H54 (cell line): ENCODE measurements around the gene STK4.

Experiments
- DNase-seq: peaks from one replicate; pipeline ENCODE4 v3.0.0; 2011; ENCODE audit warnings: low spot score, mixed read lengths; ENCODE audit not compliant: insufficient read length
- FAIRE-seq: peaks from 3 replicates; lab custom pipeline; 2011; peaks lifted over from hg19 to GRCh38; lab: Jason Lieb, UNC
- POLR2A ChIP-seq: IDR thresholded peaks from 2 replicates; pipeline ENCODE4 v1.6.1; 2011; ENCODE audit warnings: low read depth, mild to moderate bottlenecking, low read length

STK4 gene

DNA sequence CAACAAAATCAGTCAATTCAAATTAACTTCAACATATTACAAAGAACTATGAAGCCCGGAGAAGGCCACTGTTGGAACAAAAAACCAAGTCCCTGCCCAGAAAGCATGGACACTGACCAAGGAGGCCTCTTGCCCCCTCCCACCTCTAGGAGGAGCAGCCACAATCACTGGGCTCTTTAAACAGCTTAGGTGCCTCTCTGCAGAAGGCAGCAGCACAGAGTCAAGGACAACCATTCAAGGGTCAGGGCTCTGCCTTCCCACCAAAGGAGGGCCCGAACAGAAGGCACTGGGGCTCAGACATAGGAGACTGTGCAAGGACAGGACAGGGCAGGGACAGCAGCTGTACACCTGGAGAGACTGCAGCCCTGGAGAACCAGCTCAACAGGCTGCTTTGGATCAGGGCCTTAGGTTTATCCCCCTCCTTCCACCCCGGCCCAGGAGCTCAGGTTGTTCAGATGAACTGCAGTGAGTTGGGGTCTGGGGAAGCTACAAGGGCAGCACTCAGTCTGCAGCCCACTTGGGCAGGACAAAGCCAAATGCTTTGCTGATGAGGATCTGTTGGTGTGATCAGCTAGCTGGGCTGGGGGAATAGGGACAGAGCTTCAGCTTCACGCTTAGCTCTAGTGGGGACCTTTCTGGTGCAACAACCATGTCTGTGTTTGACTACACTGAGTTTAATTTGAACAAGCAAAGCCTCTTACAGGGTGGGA lies 23.9 kb upstream of the STK4 start:
- TF ChIP-seq POLR2A = no peak; the same call in 1 of the 2 replicates
- no peak for FAIRE-seq
- no peak for DNase-seq

DNA sequence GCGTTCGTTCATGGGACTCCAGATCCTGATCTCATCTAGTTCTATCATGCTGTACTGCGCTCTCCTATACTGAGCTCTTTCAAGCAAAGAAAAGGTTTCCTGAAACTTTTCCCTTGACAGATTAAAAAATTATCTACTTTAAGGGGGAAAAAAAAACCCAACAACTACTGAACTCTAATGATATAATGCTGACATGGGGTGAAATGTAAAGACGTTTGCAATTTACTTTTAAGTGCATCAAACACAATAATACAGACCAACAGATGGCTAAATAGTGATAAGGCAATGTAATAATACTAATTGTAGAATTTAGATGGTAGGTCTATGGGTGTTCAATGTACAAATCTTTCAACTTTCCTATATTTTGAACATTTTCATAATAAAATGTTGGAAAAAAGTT lies 22.5 kb upstream of the STK4 start:
- DNase-seq = no peak
- no peak for TF ChIP-seq POLR2A
- FAIRE-seq = no peak

DNA sequence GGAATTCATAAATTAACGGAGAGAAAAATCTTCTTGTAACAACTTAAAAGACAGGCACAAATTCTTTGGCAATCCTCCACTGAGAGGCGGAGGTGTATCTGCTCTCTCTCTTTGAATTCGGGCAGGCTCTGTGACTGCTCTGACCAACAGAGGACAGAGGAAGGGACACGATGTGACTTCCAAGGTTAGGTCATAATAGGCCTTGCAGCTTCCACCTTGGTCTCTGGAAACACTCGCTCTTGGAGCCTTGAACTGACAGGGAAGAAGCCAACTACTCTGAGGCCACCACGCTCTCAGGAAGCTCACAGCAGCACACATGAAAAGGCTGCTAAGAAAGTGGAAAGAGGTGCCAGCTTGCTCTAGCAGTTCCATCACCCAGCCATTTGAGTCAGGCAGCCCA lies 21.1 kb upstream of the STK4 start:
- TF ChIP-seq POLR2A = no peak
- FAIRE-seq (no peak), DNase-seq (no peak)

DNA sequence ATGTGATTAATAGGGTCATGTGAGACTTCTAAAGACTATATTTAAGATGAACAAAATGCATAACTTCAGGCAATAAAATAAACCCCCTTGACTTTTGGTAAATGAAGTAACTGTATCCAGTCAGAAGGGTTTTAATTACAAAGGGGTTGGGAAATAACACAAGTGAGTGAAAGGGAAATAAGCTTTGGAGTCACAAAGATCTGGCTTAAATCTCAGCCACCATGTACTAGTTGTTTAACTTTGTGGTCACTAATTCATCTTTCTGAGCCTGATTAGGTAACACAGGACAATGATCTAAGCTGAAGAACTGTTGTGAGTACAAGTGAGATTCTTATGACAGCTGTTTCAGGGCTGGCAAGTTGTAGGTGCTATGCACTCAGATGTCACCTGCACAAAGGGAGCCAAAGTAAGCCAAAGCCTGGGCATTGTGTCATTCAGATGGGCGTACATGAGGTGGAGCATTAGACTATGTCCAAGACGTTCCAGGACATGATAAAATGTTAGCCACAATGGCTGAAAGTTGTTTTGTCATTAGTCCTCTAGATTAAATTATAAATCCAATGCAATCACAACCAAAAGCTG lies 19.9 kb upstream of the STK4 start:
- FAIRE-seq (no peak), DNase-seq (no peak)

DNA sequence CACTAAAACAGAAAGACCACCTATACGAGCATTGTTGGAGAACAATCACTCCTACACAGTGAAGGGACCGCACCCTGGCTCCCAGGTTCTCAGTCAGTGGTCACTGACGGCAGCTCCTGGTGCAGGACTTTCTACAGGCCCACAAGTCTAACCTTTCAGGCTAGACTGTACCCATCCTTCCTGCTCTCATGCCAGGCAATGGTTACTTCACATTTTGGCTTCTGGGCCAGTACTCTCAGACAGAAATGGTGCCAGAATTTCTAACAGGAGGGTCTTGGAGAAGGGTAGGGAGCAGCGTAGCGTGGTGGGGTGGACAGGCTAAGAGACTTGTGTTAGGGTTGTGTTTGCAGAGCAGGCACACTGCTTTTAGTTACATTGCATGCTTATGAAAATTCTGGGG lies 18.2 kb upstream of the STK4 start:
- FAIRE-seq (no peak), DNase-seq (no peak)

More for the DNA sequence above, 19.9 kb upstream of the STK4 start:
- TF ChIP-seq POLR2A = no peak

DNA sequence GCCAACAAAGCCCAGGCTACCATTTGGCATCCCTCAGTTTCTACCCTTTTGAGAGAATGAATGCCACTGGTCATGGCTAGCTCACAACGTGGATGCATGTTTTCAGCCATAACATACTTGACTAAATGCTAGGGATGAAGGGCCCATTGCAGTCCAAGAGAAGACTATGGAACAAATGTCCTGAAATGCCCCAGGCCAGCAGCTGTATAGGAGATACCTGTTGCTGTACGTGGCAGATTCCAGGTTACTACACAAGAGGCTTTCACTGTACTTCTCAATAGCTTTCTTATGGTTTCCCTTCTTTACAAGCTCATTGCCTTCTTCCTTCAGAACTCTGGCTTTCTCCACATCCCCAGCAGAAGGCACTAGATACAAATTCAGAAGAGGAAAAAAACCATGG lies 17.8 kb upstream of the STK4 start:
- DNase-seq = no peak
- no peak for FAIRE-seq
- TF ChIP-seq POLR2A = no peak

More for the DNA sequence above, 18.2 kb upstream of the STK4 start:
- no peak for TF ChIP-seq POLR2A

DNA sequence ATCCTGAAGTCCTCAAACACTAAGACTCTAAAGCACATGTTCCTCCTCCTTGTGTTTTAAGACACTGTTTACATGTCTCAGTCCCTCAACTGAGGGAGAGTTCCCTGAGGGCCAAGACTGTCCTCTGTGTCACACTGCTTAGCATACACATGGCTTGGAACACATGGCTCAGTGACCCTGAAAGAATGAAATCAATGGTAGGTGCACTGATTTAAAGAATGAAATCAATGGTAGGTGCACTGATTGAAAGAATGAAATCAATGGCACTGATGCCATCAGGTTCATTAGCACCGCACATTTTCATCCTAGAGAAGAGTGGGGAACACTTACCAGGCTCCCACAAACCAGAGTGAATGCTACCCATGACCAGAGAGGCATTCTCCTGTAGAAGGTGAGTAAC lies 15.9 kb upstream of the STK4 start:
- no peak for FAIRE-seq
- no peak for TF ChIP-seq POLR2A
- no peak for DNase-seq

DNA sequence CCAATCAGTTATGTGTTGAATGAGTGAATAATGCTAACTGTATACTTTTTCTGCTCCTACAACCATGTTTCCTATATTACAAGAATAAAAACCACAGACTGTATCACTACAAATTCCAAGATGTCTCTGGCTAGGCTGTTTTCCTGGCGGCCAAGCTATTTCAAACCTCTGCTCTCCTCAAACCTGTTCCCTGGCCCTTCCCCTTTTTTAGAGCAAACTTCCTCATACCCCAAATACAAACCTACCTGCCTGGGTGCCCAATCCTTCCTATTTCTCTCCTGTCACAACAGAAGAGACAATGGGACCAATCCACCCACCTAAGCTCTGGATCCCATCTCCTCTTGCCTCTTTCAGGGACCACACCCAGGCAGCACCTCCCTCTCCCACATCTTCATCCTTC lies 13.6 kb upstream of the STK4 start:
- no peak for FAIRE-seq
- no peak for DNase-seq
- no peak for TF ChIP-seq POLR2A

DNA sequence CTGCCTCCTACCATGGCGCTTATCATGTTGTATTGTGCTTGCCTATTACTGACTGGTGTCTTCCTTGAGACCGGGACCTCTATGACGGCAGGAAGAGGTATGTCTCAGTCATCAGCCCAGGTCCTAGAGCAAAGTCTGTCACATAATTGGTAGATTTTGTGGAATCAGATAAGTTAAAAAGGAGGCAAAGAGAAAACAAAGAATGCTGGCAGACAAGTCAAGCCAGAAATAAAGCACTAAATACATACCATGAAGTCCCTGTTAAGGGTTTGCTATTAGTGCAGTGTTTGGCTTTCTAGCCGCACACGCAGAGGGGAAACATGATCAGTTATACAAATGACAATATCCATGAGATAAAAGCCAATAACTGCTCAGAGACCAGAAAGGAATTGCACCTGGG lies 12.1 kb upstream of the STK4 start:
- DNase-seq (no peak), FAIRE-seq (no peak)
- no peak for TF ChIP-seq POLR2A

DNA sequence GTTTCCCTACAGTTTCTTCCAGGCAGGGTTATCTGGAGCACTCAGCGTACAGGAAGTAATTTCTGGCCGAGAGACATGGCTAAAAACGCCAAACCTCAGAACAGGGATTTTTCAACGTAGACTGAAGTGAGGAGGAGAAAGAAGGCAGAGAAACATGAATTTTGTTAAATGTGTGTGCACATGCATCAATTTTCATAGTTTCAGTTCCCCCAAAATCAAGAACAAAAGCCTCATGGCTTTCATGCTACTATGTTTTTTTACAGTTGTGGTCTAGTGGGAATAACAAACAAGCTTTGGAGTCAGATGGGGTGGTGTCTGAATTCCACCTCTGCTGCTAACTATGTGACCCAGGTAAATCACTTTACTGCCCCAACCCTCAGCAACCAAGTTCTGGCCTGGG lies 11.0 kb upstream of the STK4 start:
- no peak for DNase-seq
- FAIRE-seq = no peak
- no peak for TF ChIP-seq POLR2A

DNA sequence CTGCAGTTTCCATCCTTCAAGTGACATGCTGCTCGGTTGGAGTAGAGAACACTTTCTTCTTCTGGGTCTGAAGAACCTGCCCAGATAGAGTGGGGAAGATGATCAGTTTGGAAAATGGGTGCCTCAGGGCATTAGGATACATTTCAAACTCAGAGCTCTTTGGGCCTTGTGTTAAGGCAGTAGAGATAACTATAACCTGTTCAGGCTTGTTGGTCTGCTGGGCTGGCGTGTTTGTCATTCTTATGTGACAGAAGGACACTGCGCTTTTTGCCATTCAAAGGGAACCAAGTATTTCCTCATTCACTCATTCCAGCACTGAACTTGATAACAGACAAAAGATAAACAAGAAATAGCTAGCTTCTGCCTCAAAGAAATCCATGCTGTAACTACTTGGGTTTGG lies 9.9 kb upstream of the STK4 start:
- DNase-seq (no peak), FAIRE-seq (no peak)
- TF ChIP-seq POLR2A = no peak

DNA sequence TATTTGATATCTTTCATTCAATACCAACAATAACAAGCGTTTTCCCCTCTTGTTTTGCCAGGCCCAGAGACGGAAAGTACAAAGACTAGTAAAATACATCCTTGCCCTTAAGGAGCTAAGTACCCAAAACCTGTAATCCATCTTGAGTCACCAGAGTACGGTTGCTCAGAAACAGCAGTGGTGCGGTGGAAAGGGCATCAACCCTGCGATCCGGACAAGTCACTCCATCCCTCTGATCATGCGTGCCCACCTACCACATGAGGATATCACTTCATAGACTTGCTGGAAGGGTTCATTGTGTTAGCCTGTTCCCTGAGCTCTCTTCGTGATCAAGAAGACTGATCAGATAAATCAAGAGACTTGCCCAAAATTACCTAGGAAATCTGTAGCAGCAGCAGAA lies 8.0 kb upstream of the STK4 start:
- DNase-seq = no peak
- FAIRE-seq = no peak
- TF ChIP-seq POLR2A = no peak

DNA sequence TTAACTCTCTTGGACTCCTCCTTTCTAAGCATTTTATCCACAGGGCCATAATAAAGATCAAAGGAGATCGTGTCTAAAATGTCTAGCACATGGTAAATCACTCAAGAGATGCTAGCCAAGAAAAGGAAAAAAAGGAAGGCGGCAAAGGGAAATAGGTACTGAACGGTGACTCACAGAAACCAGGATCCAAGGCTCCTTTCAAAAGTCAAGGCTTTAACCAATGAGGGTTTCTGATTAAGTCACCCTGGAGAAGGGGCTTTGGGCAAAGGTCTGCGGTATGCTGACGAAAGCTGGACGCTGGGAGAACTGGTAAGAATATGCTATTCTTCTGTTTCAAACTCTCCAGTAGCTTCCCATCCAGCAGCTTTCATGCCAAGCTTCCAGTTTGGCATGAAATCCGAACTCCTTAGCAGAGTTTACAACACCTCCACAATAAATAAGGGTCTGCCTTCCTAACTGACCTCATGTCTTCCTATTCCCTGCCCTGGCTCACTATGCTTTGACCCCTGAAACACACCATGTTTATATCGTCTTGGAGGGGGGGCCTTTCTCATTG lies 7.2 kb upstream of the STK4 start:
- no peak for TF ChIP-seq POLR2A
- FAIRE-seq (no peak), DNase-seq (no peak)

DNA sequence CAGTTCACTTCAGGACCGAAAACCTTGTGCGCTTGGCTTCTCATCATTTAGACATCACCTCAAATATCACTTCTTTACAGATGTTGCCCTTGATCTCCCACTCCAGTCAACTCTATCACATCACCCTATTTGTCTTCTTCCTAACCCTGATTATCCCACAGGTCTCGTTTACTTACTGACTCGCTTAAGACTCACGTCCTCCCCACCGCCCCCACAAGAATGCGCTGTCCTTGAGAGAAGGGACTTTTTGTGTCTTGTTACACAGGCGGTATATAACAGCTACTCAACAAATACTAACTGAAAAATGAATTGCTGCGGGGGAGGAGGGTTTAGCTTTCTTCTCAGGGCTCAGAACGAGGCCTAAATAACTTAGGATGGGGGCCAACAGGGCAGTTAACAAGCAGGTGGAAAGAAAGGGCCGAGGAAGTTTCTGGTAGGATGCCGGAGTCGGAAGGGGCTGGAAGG lies 6.6 kb upstream of the STK4 start:
- FAIRE-seq (no peak), DNase-seq (no peak)
- no peak for TF ChIP-seq POLR2A
